ELF-1 (cell line): Measurements from ENCODE around the gene SLC20A1.
"Not testable (repeated sequence)": the region's sequence is repeated elsewhere in the genome, so short reads cannot be mapped to it uniquely, and the experiment has no call there.

Source experiments
- DNase-seq: peaks from one replicate; pipeline ENCODE4 v3.0.0-alpha.2; 2016; ENCODE audit warnings: low read depth, low spot score

SLC20A1 gene

GRCh38 chr2:112645310-112646101 lies at the start of gene SLC20A1:
TSS of gene SLC20A1 (plus strand) at chr2:112645939. CDS start at chr2:112646829, 890 bp downstream.
- peak; percentile 95 for DNase-seq

- DNase-seq = no peak
These were observed 48.0 kb upstream of the SLC20A1 start for GRCh38 chr2:112597537-112598322.

GRCh38 chr2:112600634-112601033 lies 45.1 kb upstream of the SLC20A1 start:
- DNase-seq = no peak

- DNase-seq = no peak
These were observed 44.0 kb upstream of the SLC20A1 start for GRCh38 chr2:112601754-112602153.

- no peak for DNase-seq
These were observed 42.8 kb upstream of the SLC20A1 start for GRCh38 chr2:112602917-112603316.

GRCh38 chr2:112603731-112604130 lies 42.0 kb upstream of the SLC20A1 start:
- DNase-seq = no peak

GRCh38 chr2:112604952-112605351 lies 40.8 kb upstream of the SLC20A1 start:
- no peak for DNase-seq

- no peak for DNase-seq
These were observed 39.8 kb upstream of the SLC20A1 start for GRCh38 chr2:112605926-112606325.

- DNase-seq = no peak
These were observed 39.2 kb upstream of the SLC20A1 start for GRCh38 chr2:112606547-112606946.

GRCh38 chr2:112607680-112608438 lies 37.9 kb upstream of the SLC20A1 start:
- DNase-seq = no peak

GRCh38 chr2:112609320-112609719 lies 36.4 kb upstream of the SLC20A1 start:
- DNase-seq = not testable (repeated sequence)

GRCh38 chr2:112612283-112612682 lies 33.5 kb upstream of the SLC20A1 start:
- DNase-seq = not testable (repeated sequence)

GRCh38 chr2:112614201-112614840 lies 31.4 kb upstream of the SLC20A1 start:
- peak; percentile 84 for DNase-seq

GRCh38 chr2:112615051-112615450 lies 30.7 kb upstream of the SLC20A1 start:
- no peak for DNase-seq

- DNase-seq = not testable (repeated sequence)
These were observed 29.9 kb upstream of the SLC20A1 start for GRCh38 chr2:112615798-112616197.

- no peak for DNase-seq
These were observed 27.4 kb upstream of the SLC20A1 start for GRCh38 chr2:112618383-112618782.

- no peak for DNase-seq
These were observed 23.8 kb upstream of the SLC20A1 start for GRCh38 chr2:112621790-112622527.

GRCh38 chr2:112622528-112622849 lies 23.2 kb upstream of the SLC20A1 start:
- no peak for DNase-seq

- no peak for DNase-seq
These were observed 21.6 kb upstream of the SLC20A1 start for GRCh38 chr2:112623913-112624777.
